GM19035 (cell line): Measurements from ENCODE around the gene STH.
"Not testable (repeated sequence)": the region's sequence is repeated elsewhere in the genome, so short reads cannot be mapped to it uniquely, and the experiment has no call there.

Experiments
- ATAC-seq: cut with Tn5 transposase; IDR thresholded peaks from one replicate; pipeline ENCODE4 v1.9.1; 2021; ENCODE audit not compliant: unreplicated experiment

Gene STH, protein sequence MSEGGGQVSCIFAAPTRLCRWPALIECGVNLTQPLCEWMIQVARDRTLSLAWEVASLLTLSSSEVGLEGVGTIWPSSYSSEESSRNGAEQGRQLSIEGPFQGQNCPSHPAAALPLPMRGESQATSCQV

GRCh38 chr17:45998987-45999899 is at the start of gene STH:
TSS of gene STH (plus strand) at chr17:45999250. CDS start at chr17:45999280, 30 bp downstream.
- no peak for ATAC-seq

- ATAC-seq, result no peak
These were observed 49.2 kb upstream of the STH start for GRCh38 chr17:45949755-45950320.

DNA sequence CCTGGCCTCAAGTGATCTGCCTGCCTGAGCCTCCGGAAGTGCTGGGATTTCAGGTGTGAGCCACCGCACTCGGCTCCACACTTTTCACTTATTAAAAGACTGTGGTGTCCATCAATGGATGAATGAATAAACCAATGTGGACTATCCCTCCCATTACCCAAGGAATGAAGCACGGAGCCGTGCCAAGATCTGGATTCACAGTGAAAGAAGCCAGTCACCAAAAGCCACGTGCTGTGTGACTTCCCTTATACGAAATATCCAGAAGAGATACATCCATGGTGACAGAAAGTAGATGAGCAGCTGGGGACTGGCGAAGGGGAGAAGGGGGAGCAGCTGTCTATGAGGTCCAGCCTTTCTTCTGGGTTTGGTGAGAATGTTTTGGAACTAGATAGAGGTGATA is 48.2 kb upstream of the STH start:
- ATAC-seq, result no peak

- no peak for ATAC-seq
These were observed 47.6 kb upstream of the STH start for GRCh38 chr17:45951403-45951802.

DNA sequence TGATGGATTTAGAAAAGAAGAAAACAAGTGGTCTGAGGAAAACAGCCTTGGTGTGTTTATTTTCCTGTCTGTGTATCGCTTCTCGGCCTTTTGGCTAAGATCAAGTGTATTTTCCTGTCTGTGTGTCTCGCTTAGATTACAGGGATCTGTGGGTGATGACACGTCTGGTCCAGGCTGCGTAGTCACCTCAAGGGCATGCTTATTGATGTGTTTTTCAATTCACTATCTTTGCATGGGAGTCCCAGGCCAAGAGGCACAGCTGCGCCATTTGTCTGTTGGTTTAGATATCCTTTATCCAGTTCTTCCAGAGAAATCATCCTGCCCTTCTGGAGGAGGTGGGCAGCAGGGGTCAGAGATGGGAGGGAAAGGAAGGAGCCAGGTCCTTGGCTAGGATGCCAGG is 47.1 kb upstream of the STH start:
- ATAC-seq, result no peak

GRCh38 chr17:45952814-45953320 is 46.2 kb upstream of the STH start:
- ATAC-seq, result no peak

GRCh38 chr17:45953561-45953960 is 45.5 kb upstream of the STH start:
- no peak for ATAC-seq

DNA sequence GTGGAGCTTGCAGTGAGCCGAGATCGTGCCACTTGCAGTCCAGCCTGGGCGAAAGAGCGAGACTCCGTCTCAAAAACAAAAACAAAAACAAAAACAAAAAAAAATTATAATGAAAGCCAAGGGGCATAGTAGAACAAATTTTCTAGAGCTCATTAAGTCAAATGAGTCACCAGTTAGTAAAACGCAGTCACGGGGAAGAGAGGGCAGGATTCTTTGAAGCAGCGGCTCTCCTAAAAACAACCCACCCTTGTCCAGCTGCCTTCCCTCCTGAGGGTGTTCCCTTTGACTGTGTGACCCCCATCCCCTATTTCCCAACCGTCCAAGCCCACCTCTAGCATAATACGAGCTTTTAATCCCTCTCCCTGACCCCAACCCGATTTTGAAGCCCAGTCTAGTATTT is 44.1 kb upstream of the STH start:
- no peak for ATAC-seq

DNA sequence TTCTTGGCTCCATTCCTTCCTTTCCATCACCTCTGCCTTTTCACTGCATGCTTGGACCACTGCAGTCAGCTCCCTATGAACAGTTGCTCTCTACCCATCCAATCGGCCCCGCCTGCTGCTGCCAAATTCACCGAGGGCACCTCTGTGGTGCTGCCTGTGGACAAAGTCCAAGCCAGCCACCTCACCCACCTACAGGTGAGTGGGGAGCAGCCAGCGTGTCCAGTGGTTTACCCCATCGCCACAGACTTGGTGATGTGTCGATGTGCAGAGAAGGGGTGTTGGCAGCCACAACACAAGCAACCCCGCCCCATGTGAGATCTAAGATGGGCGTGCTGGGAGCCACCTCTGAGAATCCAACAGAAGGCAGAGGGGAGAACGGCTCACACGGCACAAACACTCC is 43.7 kb upstream of the STH start:
- no peak for ATAC-seq

DNA sequence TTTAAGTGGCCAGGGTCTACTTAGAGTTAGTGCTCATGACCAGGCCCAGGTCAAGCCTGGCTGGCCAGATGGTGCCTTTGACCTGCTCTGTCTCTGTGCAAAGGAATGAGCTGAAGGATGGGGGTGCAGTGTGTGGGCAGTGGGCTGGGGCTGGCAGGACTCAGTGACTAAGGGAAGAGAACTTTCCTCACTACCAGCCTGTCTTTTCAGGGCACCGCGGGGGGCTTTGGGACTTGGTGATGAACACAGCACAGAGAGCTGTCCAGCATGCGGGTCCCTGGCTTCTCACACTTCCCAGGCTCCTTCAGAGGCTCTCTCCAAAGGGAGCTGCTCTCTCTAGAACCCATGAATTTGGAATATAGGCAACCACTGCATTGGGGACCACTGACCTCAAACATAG is 43.0 kb upstream of the STH start:
- no peak for ATAC-seq

DNA sequence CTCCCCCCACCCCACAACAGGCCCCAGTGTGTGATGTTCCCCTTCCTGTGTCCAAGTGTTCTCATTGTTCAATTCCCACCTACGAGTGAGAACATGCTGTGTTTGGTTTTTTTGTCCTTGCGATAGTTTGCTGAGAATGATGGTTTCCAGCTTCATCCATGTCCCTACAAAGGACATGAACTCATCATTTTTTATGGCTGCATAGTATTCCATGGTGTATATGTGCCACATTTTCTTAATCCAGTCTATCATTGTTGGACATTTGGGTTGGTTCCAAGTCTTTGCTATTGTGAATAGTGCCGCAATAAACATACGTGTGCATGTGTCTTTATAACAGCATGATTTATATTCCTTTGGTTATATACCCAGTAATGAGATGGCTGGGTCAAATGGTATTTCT is 42.3 kb upstream of the STH start:
- not testable (repeated sequence) for ATAC-seq

GRCh38 chr17:45958307-45958706 is 40.7 kb upstream of the STH start:
- no peak for ATAC-seq

- no peak for ATAC-seq
These were observed 39.9 kb upstream of the STH start for GRCh38 chr17:45958994-45959665.

DNA sequence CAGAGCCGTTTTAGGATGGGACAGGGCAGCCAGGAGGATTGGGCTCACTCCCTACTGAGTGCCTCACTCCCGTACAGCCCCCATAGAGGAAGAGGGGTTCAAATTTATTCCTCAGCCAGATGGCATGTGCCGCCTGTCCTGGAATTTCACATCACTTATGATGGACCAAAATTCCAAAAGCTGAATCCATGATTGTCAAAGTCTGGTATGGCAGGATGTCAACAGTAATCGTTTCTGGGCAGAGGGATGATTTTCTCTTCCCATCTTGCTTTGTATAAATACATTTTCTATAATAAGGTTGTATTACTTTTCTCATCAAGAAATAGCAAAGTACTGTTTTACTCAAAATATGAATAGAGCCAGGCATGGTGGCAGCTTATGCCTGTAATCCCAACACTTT is 38.7 kb upstream of the STH start:
- no peak for ATAC-seq

DNA sequence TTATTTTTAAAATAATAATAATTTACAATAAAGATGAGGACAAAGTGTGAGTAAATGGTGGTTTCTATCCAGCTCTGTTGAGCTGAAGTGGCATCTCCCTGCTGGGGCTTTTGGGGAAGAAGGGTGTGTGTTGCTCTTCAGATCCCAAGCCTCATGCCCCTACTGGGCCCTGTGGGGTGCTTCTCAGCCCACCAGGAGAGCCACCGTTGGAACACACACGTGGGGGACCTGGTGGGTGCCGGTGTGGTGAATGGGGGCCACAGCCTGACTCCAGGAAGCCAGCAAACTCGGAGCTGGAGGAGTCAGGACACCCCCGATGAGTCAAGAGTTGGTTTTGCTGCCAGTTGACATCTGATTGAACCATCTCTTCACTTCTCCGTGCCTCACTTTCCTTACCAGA is 37.8 kb upstream of the STH start:
- no peak for ATAC-seq

GRCh38 chr17:45962221-45962972 is 36.7 kb upstream of the STH start:
- ATAC-seq, result no peak

DNA sequence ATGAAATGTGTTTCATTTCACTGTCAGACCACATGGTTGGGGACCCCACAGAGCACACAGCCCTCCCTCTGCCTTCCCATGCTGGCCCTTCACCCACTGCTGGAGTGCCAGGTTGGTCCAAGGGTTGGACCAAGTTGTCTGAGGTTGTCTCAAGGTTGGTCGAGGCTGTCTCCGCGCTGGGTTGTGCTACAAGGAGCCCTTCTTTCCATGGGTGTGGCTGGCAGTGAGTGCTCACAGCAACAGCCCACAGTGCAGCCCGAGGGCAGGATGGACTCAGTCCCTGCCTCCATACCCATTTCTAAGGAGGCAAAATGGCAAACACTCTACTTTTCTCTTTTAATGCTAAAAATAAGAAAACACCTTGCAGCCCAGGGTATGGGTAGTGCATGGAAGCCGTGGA is 35.8 kb upstream of the STH start:
- no peak for ATAC-seq

- no peak for ATAC-seq
These were observed 35.2 kb upstream of the STH start for GRCh38 chr17:45963889-45964288.

DNA sequence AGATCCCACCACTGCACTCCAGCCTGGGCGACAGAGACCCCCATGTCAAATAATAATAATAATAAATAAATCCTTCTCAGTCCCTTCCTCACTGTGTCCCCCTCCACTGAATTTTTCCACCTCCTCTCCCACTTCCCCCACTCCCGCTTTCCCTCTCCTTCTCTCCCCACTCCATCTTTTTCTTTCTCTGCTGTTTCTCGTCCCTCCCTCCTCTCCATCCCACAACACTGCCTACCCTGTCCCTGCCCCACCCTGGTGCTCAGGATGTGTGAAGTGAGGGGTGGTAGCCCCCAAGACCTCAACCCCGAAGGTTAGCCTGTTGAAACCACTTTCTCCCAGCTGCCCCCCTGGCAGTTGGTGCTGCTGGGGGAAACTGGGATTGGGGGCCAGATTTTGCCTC is 34.4 kb upstream of the STH start:
- ATAC-seq, result no peak

GRCh38 chr17:45965812-45966211 is 33.2 kb upstream of the STH start:
- no peak for ATAC-seq
